ENCODE data around the gene GTF2A1L. TPM values are rescaled to one million over a fixed set of nuclear protein-coding genes. Genes with fewer than 3 reads are reported as not detected.

The GTF2A1L gene
- not detected in 2 replicates for total RNA-seq (2022)
- not detected for Bru-seq, nascent RNA
- percentile 9 among the genes with signal in this experiment for BruChase-seq, experiment 1, labeled RNA remaining after a 2-hour chase
- percentile 14 among the genes with signal in this experiment for BruChase-seq, experiment 2, labeled RNA remaining after a 6-hour chase
- long read RNA-seq = 0 reads

GRCh38 chr2:48617618-48618017 is at the start of gene GTF2A1L:
GTF2A1L (plus strand) TSS chr2:48617856; CDS start chr2:48617875, 19 bp downstream.
- Mint-ChIP-seq H3K4me3 (ENCODE audit: unreplicated experiment) (no peak within 1 kb of the TSS), H3K4me1 (ENCODE audit: low read depth, unreplicated experiment) (no peaks in the 10 kb centered on the region), H3K9me3 (ENCODE audit: unreplicated experiment) (no peaks in the 10 kb centered on the region), H3K36me3 (ENCODE audit: insufficient read depth, unreplicated experiment) (no peaks in the 10 kb centered on the region), H3K27me3 (ENCODE audit: insufficient read depth, unreplicated experiment) (peaks cover 5% of the 10 kb centered on the region), H3K27ac (ENCODE audit: unreplicated experiment) (no peak within 1 kb of the TSS)
- Histone ChIP-seq H3K9me3 (no peaks in the 10 kb centered on the region), H3K36me3 (ENCODE audit: control insufficient read depth, insufficient read depth, low read length) (no peaks in the 10 kb centered on the region), H3K4me1 (no peaks in the 10 kb centered on the region), H3K4me3 (ENCODE audit: low read depth, low read length) (no peak within 1 kb of the TSS), H3K27me3 (replicated peaks; ENCODE audit: control insufficient read depth, insufficient read depth, low read length) (no peaks in the 10 kb centered on the region)
- BruUV-seq (replicated peaks) = no TSS peak
- ChIA-PET CTCF (interaction anchor here (0.6 kb wide), 1 partner anchor 232 kb away, joined by 3 read pairs; no protein-coding TSS in a partner anchor), POLR2A (no interaction called here)
- DNase-seq = no peak
- intact Hi-C loops (cut with micrococcal nuclease; ENCODE audit: unreplicated experiment) = no loop called here
- no peak for TF ChIP-seq CTCF (IDR thresholded peaks at IDR 0.05; ENCODE audit: insufficient read depth in 1 of 2, low read depth in 1 of 2, low read length in 1 of 2, severe bottlenecking in 1 of 2, unreplicated experiment in 1 of 2)

- ChIA-PET CTCF (interaction anchor here (1.4 kb wide), 1 partner anchor 19 kb away, joined by 4 read pairs; no protein-coding TSS in a partner anchor), POLR2A (no interaction called here)
- Mint-ChIP-seq H3K27me3 (ENCODE audit: insufficient read depth, unreplicated experiment) (peaks cover 5% of the 10 kb centered on the region), H3K36me3 (ENCODE audit: insufficient read depth, unreplicated experiment) (no peaks in the 10 kb centered on the region), H3K9me3 (ENCODE audit: unreplicated experiment) (peaks cover 10% of the 10 kb centered on the region), H3K4me3 (ENCODE audit: unreplicated experiment) (no peak overlapping the region), H3K4me1 (ENCODE audit: low read depth, unreplicated experiment) (peaks cover 7% of the 10 kb centered on the region), H3K27ac (ENCODE audit: unreplicated experiment) (no peak overlapping the region)
- Histone ChIP-seq H3K4me3 (ENCODE audit: low read depth, low read length) (no peak overlapping the region), H3K4me1 (no peaks in the 10 kb centered on the region), H3K27me3 (replicated peaks; ENCODE audit: control insufficient read depth, insufficient read depth, low read length) (no peaks in the 10 kb centered on the region), H3K9me3 (no peaks in the 10 kb centered on the region), H3K36me3 (ENCODE audit: control insufficient read depth, insufficient read depth, low read length) (no peaks in the 10 kb centered on the region)
- BruUV-seq (replicated peaks) = no TSS peak
- no peak for TF ChIP-seq CTCF (IDR thresholded peaks at IDR 0.05; ENCODE audit: insufficient read depth in 1 of 2, low read depth in 1 of 2, low read length in 1 of 2, severe bottlenecking in 1 of 2, unreplicated experiment in 1 of 2)
- DNase-seq = no peak
- intact Hi-C loops (cut with micrococcal nuclease; ENCODE audit: unreplicated experiment) = no loop called here
Observed at GRCh38 chr2:48568547-48568946, 49.1 kb upstream of the GTF2A1L start.

GRCh38 chr2:48569433-48569832 is 48.2 kb upstream of the GTF2A1L start:
- no peak for TF ChIP-seq CTCF (IDR thresholded peaks at IDR 0.05; ENCODE audit: insufficient read depth in 1 of 2, low read depth in 1 of 2, low read length in 1 of 2, severe bottlenecking in 1 of 2, unreplicated experiment in 1 of 2)
- Histone ChIP-seq H3K27me3 (replicated peaks; ENCODE audit: control insufficient read depth, insufficient read depth, low read length) (no peaks in the 10 kb centered on the region), H3K4me1 (no peaks in the 10 kb centered on the region), H3K4me3 (ENCODE audit: low read depth, low read length) (no peak overlapping the region), H3K9me3 (no peaks in the 10 kb centered on the region), H3K36me3 (ENCODE audit: control insufficient read depth, insufficient read depth, low read length) (no peaks in the 10 kb centered on the region)
- intact Hi-C loops (cut with micrococcal nuclease; ENCODE audit: unreplicated experiment) = no loop called here
- no peak for DNase-seq
- Mint-ChIP-seq H3K36me3 (ENCODE audit: insufficient read depth, unreplicated experiment) (no peaks in the 10 kb centered on the region), H3K27me3 (ENCODE audit: insufficient read depth, unreplicated experiment) (peaks cover 5% of the 10 kb centered on the region), H3K4me3 (ENCODE audit: unreplicated experiment) (no peak overlapping the region), H3K9me3 (ENCODE audit: unreplicated experiment) (peaks cover 5% of the 10 kb centered on the region), H3K4me1 (ENCODE audit: low read depth, unreplicated experiment) (peaks cover 7% of the 10 kb centered on the region), H3K27ac (ENCODE audit: unreplicated experiment) (no peak overlapping the region)
- no TSS peak for BruUV-seq (replicated peaks)
- ChIA-PET POLR2A (no interaction called here), CTCF (interaction anchor here (0.5 kb wide), 1 partner anchor 124 kb away, joined by 3 read pairs; no protein-coding TSS in a partner anchor)

Data from Caco-2 (cell line).